Renal cortical epithelial cell (primary cell): ENCODE measurements around the gene TSC22D4. TPM values are rescaled to one million over a fixed set of nuclear protein-coding genes. Genes with fewer than 3 reads are reported as not detected.

ENCODE experiments used
- DNase-seq: peaks from one replicate; pipeline ENCODE4 v3.0.0-alpha.2; 2011; ENCODE audit warnings: low read depth
- total RNA-seq: library from RNA; depleted of rRNA; stranded (reverse); fragments of >200 nt; gene quantifications from 2 replicates; pipeline ENCODE4 v1.2.3, GENCODE V29; 2014

TSC22D4 gene
- total RNA-seq, 1 donor from 2014 or later: 25.2 TPM

DNA sequence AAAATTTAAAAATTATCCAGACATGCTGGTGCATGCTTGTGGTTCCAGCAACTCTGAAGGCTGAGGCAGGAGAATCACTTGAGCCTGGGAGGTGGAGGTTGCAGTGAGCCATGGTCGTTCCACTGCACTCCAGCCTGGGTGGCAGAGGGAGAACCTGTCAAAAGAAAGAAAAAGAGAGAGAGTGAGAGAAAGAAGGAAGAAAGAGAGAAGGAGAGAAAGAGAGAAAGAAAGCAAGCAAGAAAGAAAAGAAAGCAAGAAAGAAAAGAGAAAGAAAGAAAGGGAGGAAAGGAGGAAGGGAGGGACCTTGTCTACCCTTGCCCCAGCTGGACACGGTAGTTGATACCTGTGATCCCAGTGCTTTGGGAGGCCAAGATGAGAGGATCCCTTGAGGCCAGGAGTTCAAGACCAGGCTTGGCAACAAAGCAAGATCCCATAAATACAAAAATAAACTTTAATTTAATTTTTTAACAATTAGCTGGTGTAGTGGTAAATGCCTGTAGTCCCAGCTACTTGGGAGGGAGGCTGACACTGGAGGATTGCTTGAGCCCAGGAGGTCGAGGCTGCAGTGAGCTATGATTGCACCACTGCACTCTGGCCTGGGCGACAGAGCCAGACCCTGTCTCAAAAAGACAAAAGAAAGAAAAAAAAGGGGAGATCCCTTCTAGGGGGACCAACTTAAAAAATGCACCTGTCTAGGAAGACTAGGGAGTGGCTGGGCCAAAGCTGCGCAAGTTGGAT lies 13.9 kb upstream of the TSC22D4 start:
- no peak for DNase-seq

DNA sequence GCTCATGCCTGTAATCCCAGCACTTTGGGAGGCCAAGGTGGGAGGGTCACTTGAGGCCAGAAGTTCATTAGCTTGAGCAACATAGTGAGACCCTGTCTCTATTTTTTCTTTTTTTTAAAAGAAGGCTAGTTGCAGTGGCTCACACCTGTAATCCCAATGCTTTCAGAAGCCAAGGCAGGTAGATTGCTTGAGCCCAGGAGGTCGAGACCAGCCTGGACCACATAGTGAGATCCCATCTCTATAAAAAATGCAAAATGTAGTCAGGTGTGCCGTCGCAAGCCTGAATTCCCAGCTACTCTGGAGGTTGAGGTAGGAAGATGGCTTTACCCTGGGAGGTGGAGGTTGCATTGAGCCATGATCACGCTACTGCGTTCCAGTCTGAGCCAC lies 12.2 kb upstream of the TSC22D4 start:
- DNase-seq: no peak

- no peak for DNase-seq
These were observed 11.6 kb upstream of the TSC22D4 start for GRCh38 chr7:100490483-100491191.

DNA sequence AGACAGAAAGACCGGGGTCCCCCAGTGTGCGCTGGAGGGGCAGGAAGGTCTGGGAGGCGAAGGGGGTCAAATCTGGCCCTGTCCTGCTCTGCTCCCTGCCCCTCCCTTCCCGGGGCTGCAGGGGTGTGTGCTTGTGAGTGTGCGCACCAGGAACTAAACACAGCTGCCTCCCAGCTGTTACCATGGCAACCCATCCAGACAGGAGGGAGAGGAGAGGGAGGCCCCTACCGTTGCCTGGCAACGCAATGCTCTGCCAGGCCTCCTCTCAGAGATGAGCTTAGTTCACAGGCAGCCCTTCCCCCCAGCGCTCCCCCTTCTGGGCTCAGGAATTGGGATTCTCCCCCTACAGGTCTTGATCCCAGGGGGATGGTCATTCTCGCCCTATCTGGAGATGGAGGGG lies 10.8 kb upstream of the TSC22D4 start:
- peak; percentile 47 for DNase-seq

GRCh38 chr7:100489121-100489520 lies 10.1 kb upstream of the TSC22D4 start:
- DNase-seq: no peak

DNA sequence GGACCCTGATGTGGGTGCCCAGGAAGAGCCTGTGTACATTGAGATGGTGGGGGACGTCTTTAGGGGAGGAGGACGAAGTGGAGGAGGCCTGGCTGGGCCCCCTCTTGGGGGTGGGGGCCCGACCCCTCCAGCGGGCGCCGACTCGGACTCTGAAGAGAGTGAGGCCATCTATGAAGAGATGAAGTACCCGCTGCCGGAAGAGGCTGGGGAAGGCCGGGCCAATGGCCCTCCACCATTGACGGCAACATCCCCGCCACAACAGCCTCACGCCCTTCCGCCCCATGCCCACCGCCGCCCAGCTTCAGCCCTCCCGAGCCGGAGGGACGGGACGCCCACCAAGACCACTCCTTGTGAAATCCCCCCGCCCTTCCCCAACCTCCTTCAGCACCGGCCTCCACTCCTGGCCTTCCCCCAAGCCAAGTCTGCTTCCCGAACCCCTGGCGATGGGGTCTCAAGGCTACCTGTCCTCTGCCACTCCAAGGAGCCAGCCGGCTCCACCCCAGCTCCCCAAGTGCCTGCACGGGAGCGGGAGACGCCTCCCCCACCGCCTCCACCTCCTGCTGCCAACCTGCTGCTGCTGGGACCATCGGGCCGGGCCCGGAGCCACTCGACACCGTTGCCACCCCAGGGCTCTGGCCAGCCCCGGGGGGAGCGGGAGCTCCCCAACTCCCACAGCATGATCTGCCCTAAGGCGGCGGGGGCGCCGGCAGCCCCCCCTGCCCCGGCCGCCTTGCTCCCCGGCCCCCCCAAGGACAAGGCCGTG lies 9.5 kb upstream of the TSC22D4 start:
- no peak for DNase-seq

DNA sequence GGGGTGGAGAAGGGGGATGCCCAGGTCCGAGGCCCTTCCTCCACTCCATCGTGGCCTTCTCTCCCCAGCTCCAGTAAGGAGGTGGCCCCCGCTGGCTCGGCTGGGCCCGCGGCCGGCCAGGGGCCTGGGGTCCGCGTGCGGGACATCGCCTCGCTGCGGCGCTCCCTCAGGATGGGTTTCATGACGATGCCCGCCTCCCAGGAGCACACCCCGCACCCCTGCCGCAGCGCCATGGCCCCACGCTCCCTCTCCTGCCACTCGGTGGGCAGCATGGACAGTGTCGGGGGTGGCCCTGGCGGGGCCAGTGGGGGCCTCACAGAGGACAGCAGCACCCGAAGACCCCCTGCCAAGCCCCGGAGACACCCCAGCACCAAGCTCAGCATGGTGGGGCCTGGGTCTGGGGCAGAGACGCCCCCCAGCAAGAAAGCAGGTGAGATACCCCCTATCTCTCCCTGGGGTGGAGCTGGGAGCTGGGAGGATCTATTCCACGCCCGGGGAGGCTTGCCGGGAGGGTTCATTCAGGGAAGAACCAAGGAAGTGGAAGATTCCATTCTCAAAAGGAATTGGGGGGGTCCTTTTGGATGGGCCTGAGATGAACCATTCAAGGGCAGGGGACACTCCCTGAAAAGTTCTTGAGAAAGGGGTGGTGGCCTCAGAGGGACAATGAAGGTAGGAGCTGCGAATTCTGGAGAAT lies 7.9 kb upstream of the TSC22D4 start:
- DNase-seq: no peak

- DNase-seq: no peak
These were observed 7.2 kb upstream of the TSC22D4 start for GRCh38 chr7:100486111-100486636.

- no peak for DNase-seq
These were observed 6.5 kb upstream of the TSC22D4 start for GRCh38 chr7:100485471-100485876.

GRCh38 chr7:100484673-100485045 lies 5.6 kb upstream of the TSC22D4 start:
- no peak for DNase-seq

- no peak for DNase-seq
These were observed 5.0 kb upstream of the TSC22D4 start, which contains the start of gene NYAP1 for GRCh38 chr7:100483722-100484672. NYAP1 (plus strand) TSS chr7:100483927; CDS start chr7:100485312, 1,385 bp downstream.

- no peak for DNase-seq
These were observed 4.2 kb upstream of the TSC22D4 start for GRCh38 chr7:100483090-100483721.

DNA sequence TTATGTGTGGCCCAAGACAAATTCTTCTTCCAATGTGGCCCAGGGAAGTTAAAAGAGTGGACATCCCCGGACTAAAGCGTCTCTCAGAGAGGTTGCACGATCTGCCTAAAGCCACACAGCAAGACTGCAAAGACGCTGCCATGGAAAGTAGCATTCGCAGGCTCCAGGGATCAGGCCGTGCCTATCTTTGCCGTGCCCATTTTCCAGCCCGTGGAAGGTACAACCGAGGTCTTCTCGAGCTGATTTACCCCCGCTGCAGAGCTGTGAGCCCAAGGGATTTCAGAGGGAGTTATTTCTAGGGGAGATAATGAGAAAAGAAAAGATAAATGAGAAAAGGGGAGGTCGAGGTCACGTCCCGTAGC lies 3.7 kb upstream of the TSC22D4 start:
- DNase-seq: no peak

DNA sequence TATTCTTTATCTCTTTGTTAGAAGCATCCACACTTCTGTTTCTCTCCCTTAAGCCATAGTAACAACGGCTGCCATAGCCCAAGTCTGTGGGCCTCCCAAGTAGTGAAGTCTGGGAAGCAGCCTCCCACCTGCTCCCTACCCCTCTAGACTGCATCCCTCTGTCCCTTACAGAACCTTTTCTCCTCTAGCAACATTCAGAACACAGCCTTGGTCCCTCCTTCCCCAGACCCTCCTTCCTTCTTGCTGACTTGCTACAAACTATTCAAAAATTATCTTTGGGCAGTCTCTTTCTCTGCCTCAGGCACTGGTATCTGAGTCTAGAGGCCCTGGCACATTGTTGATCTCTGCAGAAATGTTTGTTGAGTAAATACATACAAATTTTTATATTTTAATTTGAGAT lies 2.5 kb upstream of the TSC22D4 start:
- DNase-seq: no peak

DNA sequence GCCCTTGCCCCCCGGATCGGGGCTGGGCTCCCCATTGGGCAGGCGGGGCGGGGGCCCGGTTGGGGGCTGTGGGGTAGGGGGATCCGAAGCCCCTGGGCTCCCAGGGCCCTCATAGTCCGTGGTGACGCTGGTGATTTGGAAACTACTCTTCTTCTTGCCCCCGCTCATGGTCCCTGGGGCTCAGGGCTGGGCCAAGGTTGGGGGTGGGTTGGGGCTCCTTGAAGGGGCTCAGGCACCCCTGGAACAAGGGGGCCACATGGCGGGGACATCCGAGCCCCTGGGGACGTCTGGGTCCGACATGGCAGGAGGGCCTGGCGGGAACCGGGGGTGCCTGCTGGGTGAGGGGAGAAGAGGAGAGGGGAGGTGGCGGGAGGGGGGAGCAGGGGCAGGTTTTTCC lies 1.1 kb downstream of the TSC22D4 start:
- no peak for DNase-seq

DNA sequence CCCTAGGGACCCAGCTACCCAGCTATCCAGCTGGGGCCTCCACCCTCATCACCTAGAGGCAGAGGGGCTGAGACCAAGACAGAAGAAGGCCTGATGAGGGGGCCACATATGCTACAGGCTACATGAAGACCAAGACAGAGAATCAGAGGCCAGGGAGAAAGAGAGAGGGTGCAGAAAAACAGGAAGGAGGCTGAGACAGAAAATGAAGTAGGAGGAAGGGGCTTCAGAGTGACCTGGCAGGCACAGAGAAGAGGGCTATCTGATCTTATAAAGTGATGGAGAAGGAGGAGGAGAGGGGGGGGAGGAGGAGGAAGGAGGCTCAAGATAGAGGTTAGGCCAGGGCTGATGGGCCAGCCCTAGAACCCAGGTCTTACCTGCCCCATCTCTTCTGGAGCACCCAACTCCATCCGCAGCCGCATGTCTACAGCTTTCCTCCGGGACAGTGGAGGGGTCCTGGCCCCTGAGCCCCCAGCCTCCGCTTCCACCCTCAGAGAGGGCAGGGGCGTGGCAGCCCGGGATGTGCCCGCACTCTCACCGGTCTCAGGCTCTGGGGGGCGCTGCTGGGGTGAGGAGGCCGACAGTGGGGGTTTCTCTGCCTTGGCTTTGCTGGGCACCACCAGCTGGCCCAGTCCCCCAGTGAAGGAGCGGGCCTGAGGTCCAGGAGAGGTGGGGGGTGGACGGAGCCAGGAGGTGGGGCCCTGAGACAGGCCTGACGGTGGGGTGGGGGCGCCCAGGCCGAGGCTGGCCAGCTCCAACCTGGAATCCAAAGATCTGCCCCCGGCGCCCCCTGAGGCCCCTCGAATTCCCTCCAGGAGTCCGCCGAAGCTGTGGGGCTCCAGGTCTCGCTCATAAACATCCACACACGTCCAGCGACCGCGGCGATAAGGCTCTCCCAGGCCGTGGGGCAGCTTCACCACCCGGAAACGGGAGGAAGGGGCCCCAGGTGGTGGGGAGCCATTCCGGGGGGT lies 1.8 kb downstream of the TSC22D4 start:
- no peak for DNase-seq

- no peak for DNase-seq
These were observed 2.8 kb downstream of the TSC22D4 start for GRCh38 chr7:100476101-100476780.

DNA sequence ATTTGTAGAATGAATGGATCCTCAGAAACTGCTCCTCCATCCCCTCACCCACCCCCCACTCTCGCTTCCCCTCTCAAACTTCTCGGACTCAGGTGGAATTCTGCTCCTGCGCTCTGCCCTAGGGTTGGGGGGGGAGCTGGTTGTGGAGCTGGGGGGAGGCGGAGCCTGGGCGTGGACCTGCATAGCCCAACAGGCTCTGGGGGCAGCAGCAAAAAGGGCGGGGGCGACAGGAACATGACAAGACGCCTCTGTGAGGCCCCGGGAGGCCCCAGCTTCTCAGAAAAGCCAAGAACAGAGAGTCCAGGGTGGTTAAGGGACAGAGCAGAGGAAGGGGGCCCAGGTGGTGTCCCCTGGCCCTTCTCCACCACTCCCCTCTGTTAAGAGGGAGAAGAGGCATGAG lies 3.5 kb downstream of the TSC22D4 start:
- no peak for DNase-seq
